PFSK-1 (cell line): Measurements from ENCODE around the gene ACOXL.

Source experiments
- FOXP2 ChIP-seq: optimal IDR thresholded peaks from 2 replicates; pipeline ENCODE3; 2011; ENCODE audit warnings: borderline replicate concordance, control low read depth, inconsistent platforms; ENCODE audit not compliant: insufficient read depth; ENCODE audit errors: extremely low read length, extremely low read depth
- POLR2AphosphoS5 ChIP-seq: IDR thresholded peaks from 2 replicates; pipeline ENCODE4 v1.6.1; 2012; ENCODE audit warnings: low read depth, mild to moderate bottlenecking, control low read depth, low read length, moderate library complexity
- SIN3A ChIP-seq: IDR thresholded peaks from 2 replicates; pipeline ENCODE4 v1.6.1; 2012; ENCODE audit warnings: mild to moderate bottlenecking, low read length, moderate library complexity, borderline replicate concordance; ENCODE audit not compliant: insufficient read depth
- TAF1 ChIP-seq: IDR thresholded peaks from 2 replicates; pipeline ENCODE4 v1.6.1; 2012; ENCODE audit warnings: low read length, control low read depth, borderline replicate concordance; ENCODE audit not compliant: insufficient read depth
- TF ChIP-seq, protein P1 (sequence below), 2 experiments: IDR thresholded peaks; 2 replicates each; pipeline versions ENCODE4 v1.6.1 to v1.8.0; 2011 to 2012; ENCODE audit warnings: low read depth in 2 of 2, low read length in 2 of 2, control low read depth in 1 of 2, inconsistent platforms in 1 of 2, mild to moderate bottlenecking in 1 of 2, moderate library complexity in 1 of 2; ENCODE audit not compliant: insufficient read depth in 1 of 2

ACOXL gene

DNA sequence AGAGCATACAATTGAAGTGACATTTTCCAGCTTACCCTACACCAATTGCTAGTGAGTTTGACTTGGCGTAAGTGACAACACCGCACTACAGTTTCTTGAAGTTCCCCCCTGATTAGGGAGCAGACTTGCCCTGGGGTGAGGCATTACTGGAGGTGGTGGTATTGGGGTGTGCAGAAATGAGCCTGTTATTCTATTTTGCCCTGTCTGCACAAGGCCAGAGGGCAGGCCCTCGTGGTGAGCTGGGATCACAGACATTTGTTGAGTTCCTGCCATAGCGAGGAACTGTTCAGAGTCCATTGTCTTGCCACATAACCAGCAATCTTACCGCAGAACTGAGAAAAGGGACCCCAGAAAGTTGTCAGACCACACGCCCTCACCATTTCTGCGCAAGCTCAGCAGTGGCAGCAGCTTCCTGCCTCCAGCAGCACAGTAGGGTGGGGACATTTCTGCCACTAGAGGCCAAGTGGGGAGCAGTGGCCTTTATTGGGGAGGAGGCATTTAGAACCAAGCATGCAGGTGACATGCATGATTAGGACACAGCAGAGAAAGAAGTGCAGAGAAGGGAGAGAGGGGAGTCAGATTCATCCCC lies 284.8 kb downstream of the ACOXL start:
- TF ChIP-seq, protein P1, sequence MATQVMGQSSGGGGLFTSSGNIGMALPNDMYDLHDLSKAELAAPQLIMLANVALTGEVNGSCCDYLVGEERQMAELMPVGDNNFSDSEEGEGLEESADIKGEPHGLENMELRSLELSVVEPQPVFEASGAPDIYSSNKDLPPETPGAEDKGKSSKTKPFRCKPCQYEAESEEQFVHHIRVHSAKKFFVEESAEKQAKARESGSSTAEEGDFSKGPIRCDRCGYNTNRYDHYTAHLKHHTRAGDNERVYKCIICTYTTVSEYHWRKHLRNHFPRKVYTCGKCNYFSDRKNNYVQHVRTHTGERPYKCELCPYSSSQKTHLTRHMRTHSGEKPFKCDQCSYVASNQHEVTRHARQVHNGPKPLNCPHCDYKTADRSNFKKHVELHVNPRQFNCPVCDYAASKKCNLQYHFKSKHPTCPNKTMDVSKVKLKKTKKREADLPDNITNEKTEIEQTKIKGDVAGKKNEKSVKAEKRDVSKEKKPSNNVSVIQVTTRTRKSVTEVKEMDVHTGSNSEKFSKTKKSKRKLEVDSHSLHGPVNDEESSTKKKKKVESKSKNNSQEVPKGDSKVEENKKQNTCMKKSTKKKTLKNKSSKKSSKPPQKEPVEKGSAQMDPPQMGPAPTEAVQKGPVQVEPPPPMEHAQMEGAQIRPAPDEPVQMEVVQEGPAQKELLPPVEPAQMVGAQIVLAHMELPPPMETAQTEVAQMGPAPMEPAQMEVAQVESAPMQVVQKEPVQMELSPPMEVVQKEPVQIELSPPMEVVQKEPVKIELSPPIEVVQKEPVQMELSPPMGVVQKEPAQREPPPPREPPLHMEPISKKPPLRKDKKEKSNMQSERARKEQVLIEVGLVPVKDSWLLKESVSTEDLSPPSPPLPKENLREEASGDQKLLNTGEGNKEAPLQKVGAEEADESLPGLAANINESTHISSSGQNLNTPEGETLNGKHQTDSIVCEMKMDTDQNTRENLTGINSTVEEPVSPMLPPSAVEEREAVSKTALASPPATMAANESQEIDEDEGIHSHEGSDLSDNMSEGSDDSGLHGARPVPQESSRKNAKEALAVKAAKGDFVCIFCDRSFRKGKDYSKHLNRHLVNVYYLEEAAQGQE (IDR thresholded peaks at IDR 0.05; ENCODE audit: insufficient read depth in 1 of 2, low read depth in 2 of 2, low read length in 2 of 2) = no peak
- TF ChIP-seq SIN3A (no peak), POLR2AphosphoS5 (no peak), FOXP2 (no peak), TAF1 (no peak)

DNA sequence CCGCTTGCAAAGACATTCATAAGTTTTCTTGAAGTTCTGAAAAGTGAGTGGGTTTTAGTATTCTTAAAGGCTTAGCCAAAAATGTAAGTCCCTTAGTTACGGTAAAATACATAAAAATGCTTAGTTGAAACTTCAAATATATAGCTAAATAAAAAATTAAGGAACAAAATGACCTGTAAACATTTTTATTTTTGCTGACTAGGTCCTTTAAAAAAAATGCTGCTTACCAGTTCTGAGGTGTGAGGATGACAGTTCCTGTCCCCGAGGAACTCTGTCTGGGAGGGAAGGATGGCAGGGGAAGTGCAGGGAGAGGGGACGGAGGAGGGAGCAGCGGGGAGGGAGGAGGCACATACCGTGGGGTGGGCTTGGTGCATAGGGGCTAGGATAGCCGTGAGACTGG lies 285.5 kb downstream of the ACOXL start:
- TF ChIP-seq TAF1 = no peak
- no peak for TF ChIP-seq FOXP2
- TF ChIP-seq SIN3A = no peak
- TF ChIP-seq, protein P1 (IDR thresholded peaks at IDR 0.05; ENCODE audit: insufficient read depth in 1 of 2, low read depth in 2 of 2, low read length in 2 of 2) = no peak
- TF ChIP-seq POLR2AphosphoS5 = no peak

DNA sequence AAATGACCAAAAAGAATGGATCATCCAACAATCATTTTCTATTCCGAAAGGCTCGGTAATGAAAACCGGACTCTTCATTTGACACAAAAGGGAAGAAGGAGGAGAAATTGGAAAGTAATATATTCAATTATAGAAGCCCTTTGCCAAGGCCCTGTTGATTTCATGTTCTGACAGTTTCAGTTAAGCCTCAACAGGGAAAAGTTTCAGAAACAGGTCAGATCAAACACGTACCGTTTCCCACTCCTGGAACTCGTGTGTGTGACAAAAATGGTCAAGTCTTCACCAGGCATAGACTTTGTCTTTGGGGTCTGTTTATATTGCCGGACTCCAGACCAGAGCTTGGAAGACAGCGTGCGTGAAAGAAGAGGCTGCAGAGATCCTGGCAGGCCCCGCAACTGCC lies 287.0 kb downstream of the ACOXL start:
- TF ChIP-seq TAF1 = no peak

DNA sequence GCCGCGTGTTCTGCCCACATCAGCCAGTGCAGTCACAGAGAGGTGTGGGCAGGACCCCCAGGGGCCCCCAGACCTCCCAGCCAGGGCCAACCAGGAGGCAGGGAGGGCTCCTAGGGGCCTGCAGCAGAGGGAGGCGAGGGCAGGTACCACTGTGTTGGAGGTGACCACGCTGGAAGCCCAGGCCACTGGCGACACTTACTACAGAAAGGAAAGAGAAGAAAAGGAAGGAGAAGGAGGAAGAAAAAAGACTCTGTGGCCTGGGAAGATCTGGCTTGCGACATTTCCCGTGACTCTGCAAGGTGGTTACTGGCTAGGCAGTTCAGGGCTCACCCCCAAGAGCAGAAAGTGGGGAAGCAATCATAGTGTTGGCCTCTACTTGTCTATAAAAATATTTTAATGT lies 290.3 kb downstream of the ACOXL start:
- TF ChIP-seq TAF1 = no peak
- TF ChIP-seq, protein P1 (IDR thresholded peaks at IDR 0.05; ENCODE audit: insufficient read depth in 1 of 2, low read depth in 2 of 2, low read length in 2 of 2) = no peak
- TF ChIP-seq POLR2AphosphoS5 = no peak
- TF ChIP-seq SIN3A = no peak
- no peak for TF ChIP-seq FOXP2

DNA sequence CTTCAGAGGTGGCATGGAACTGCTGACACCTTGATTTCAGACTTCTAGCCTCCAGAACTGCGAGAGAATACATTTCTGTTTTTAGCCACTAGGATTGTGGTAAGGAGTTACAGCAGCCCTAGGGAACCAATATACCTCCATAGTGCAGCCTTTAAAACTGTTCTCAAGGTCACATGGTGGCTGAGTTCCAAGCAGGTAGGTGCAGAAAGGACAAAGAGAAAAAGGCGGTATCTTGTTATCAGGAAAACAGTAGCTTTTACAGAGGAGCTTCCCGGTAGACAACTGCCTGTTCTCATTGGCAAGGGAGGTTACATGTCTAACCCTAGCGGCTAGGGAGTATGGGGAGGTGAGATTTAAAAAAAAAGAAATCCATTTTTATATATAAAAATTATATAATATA lies 292.1 kb downstream of the ACOXL start:
- TF ChIP-seq TAF1 = no peak

DNA sequence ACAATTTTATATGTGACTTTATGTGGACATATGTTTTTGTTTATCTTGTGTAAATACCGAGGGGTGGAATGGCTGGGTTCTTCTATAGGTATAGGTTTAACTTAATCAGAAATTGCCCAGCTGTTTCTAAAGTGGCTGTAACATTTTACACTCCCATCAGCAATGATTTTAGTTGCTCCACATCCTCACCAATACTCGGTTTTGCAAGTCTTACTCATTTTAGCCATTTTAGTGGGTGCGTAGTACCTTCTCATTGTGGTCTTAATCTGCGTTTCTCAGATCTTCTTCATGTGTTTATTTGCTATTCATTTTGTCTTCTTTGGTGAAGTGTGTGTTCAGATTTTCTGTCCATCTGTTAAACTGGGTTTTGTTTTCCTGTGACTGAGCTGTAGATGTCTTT lies 292.9 kb downstream of the ACOXL start:
- TF ChIP-seq, protein P1 (IDR thresholded peaks at IDR 0.05; ENCODE audit: insufficient read depth in 1 of 2, low read depth in 2 of 2, low read length in 2 of 2) = no peak
- TF ChIP-seq FOXP2 = no peak
